ENCODE measurements around the gene MYBL2.

- no peak for TF ChIP-seq CTCF (IDR thresholded peaks at IDR 0.05)
- no peak for TF ChIP-seq EZH2 (IDR thresholded peaks at IDR 0.05; ENCODE audit: borderline replicate concordance, insufficient read depth, low read depth, low read length, poor library complexity, severe bottlenecking)
Measured at GRCh38 chr20:43748274-43748673, 81.4 kb downstream of the MYBL2 start.

All from B cell (primary cell).